Stimulated activated CD8-positive, alpha-beta memory T cell treated with anti-CD3 and anti-CD28 coated beads, Interleukin-12 subunit alpha, Interleukin-12 subunit beta, amount 100 ng/mL, for 24 hours (primary cell): ENCODE data around the gene DCTN3.

ENCODE experiments used
- DNase-seq: peaks from one replicate; pipeline ENCODE4 v3.0.0-alpha.2; 2020; ENCODE audit errors: extremely low read depth

Gene DCTN3

GRCh38 chr9:34623374-34624235 is 3.3 kb upstream of the DCTN3 start:
- DNase-seq: no peak

- DNase-seq: no peak
Measured at GRCh38 chr9:34615132-34615531, 5.2 kb downstream of the DCTN3 start.

- DNase-seq: no peak
Measured at GRCh38 chr9:34612788-34613390, 7.4 kb downstream of the DCTN3 start.

GRCh38 chr9:34611811-34612787 is 8.2 kb downstream of the DCTN3 start, which contains the start of gene RPP25L:
Gene RPP25L, minus strand, starts transcription at chr9:34612097. Its CDS starts 801 bp downstream, at chr9:34611296.
- peak; percentile 59 for DNase-seq

GRCh38 chr9:34611251-34611810 is 9.0 kb downstream of the DCTN3 start:
- no peak for DNase-seq

GRCh38 chr9:34610434-34611206 is 9.7 kb downstream of the DCTN3 start:
- no peak for DNase-seq

- DNase-seq: no peak
Measured at GRCh38 chr9:34607331-34607730, 13.0 kb downstream of the DCTN3 start.

GRCh38 chr9:34606905-34607304 is 13.4 kb downstream of the DCTN3 start:
- DNase-seq: no peak

- DNase-seq: no peak
Measured at GRCh38 chr9:34606190-34606589, 14.1 kb downstream of the DCTN3 start.

GRCh38 chr9:34603610-34604231 is 16.6 kb downstream of the DCTN3 start:
- DNase-seq: peak; percentile 49

- no peak for DNase-seq
Measured at GRCh38 chr9:34601937-34602573, 18.2 kb downstream of the DCTN3 start.

- no peak for DNase-seq
Measured at GRCh38 chr9:34600908-34601307, 19.4 kb downstream of the DCTN3 start.

- no peak for DNase-seq
Measured at GRCh38 chr9:34599546-34599945, 20.7 kb downstream of the DCTN3 start.

GRCh38 chr9:34594177-34594576 is 26.1 kb downstream of the DCTN3 start:
- DNase-seq: no peak

GRCh38 chr9:34592895-34593601 is 27.2 kb downstream of the DCTN3 start:
- DNase-seq: no peak

- no peak for DNase-seq
Measured at GRCh38 chr9:34591917-34592866, 28.1 kb downstream of the DCTN3 start.

GRCh38 chr9:34591248-34591916 is 28.9 kb downstream of the DCTN3 start:
- DNase-seq: peak; percentile 43
